KMS-11 (cell line): ENCODE data around the gene PTPN18.

Experiments
- H2AFZ ChIP-seq: fragments of 200-600 bp; sonication (generic); 2 replicates; pipeline ENCODE4 v1.6.1; 2016; ENCODE audit warnings: antibody characterized with exemption, mixed run types, low read depth
- H3K27ac ChIP-seq: fragments of 200-600 bp; sonication (generic); 2 replicates; pipeline ENCODE4 v1.6.1; 2016; ENCODE audit warnings: mild to moderate bottlenecking, mixed run types
- H3K27me3 ChIP-seq: fragments of 200-600 bp; sonication (generic); 2 replicates; pipeline ENCODE4 v1.6.1; 2017; ENCODE audit warnings: mild to moderate bottlenecking, low read depth, mixed run types, moderate library complexity; ENCODE audit not compliant: insufficient read depth
- H3K36me3 ChIP-seq: fragments of 200-600 bp; sonication (generic); 2 replicates; pipeline ENCODE4 v1.6.1; 2017; ENCODE audit warnings: mild to moderate bottlenecking, mixed run types; ENCODE audit not compliant: insufficient read depth
- H3K4me1 ChIP-seq: fragments of 200-600 bp; sonication (generic); 2 replicates; pipeline ENCODE4 v1.6.1; 2016; ENCODE audit warnings: mild to moderate bottlenecking, low read depth, mixed run types; ENCODE audit not compliant: poor library complexity, severe bottlenecking
- H3K4me2 ChIP-seq: fragments of 200-600 bp; sonication (generic); 2 replicates; pipeline ENCODE4 v1.7.0; 2016; ENCODE audit warnings: mild to moderate bottlenecking, mixed run types
- H3K4me3 ChIP-seq: fragments of 200-600 bp; sonication (generic); IDR thresholded peaks from 2 replicates; pipeline ENCODE4 v1.6.1; 2017; ENCODE audit warnings: low read depth, low read length, mixed read lengths; ENCODE audit not compliant: insufficient read depth
- H3K79me2 ChIP-seq: fragments of 200-600 bp; sonication (generic); 2 replicates; pipeline ENCODE4 v1.6.1; 2016; ENCODE audit warnings: low read depth, mixed run types; ENCODE audit not compliant: insufficient read depth
- H3K9ac ChIP-seq: fragments of 200-600 bp; sonication (generic); 2 replicates; pipeline ENCODE4 v1.6.1; 2016; ENCODE audit warnings: mild to moderate bottlenecking, mixed run types
- H4K20me1 ChIP-seq: fragments of 200-600 bp; sonication (generic); 2 replicates; pipeline ENCODE4 v1.6.1; 2016; ENCODE audit warnings: mild to moderate bottlenecking, mixed run types; ENCODE audit not compliant: insufficient read depth
- CTCF ChIP-seq: fragments of 200-600 bp; sonication (generic); conservative IDR thresholded peaks from 2 replicates; pipeline ENCODE4 v1.6.1; 2017; ENCODE audit warnings: low read depth, mild to moderate bottlenecking, antibody characterized with exemption, low read length, moderate library complexity, mixed read lengths

PTPN18 gene

GRCh38 chr2:130349174-130349573, 6.7 kb upstream of the PTPN18 start:
- no peak overlapping the region for H3K9ac ChIP-seq
- no peak overlapping the region for H2AFZ ChIP-seq
- H3K27me3 ChIP-seq: no peaks in the 10 kb centered on the region
- H3K36me3 ChIP-seq: no peaks in the 10 kb centered on the region; the same call in 1 of the 2 replicates
- no peak overlapping the region for H3K4me2 ChIP-seq
- no peak overlapping the region for H3K4me3 ChIP-seq
- H3K79me2 ChIP-seq: peaks cover 2% of the 10 kb centered on the region; the same call in 1 of the 2 replicates
- TF ChIP-seq CTCF: no peak
- peaks cover 2% of the 10 kb centered on the region for H3K4me1 ChIP-seq
- H4K20me1 ChIP-seq: no peaks in the 10 kb centered on the region
- H3K27ac ChIP-seq: no peak overlapping the region

GRCh38 chr2:130351711-130352110, 4.1 kb upstream of the PTPN18 start:
- H3K4me1 ChIP-seq: no peaks in the 10 kb centered on the region
- H3K27me3 ChIP-seq: no peaks in the 10 kb centered on the region
- H2AFZ ChIP-seq: no peak overlapping the region
- no peak overlapping the region for H3K4me2 ChIP-seq
- no peak overlapping the region for H3K9ac ChIP-seq
- no peak overlapping the region for H3K27ac ChIP-seq
- H3K79me2 ChIP-seq: no peaks in the 10 kb centered on the region
- H4K20me1 ChIP-seq: no peaks in the 10 kb centered on the region
- H3K36me3 ChIP-seq: no peaks in the 10 kb centered on the region
- H3K4me3 ChIP-seq: no peak overlapping the region
- TF ChIP-seq CTCF: no peak

- no peak for TF ChIP-seq CTCF
- H3K4me2 ChIP-seq: no peak overlapping the region
- no peaks in the 10 kb centered on the region for H3K27me3 ChIP-seq
- H3K36me3 ChIP-seq: no peaks in the 10 kb centered on the region
- no peak overlapping the region for H2AFZ ChIP-seq
- no peaks in the 10 kb centered on the region for H4K20me1 ChIP-seq
- no peak overlapping the region for H3K4me3 ChIP-seq
- H3K79me2 ChIP-seq: no peaks in the 10 kb centered on the region
- no peak overlapping the region for H3K27ac ChIP-seq
- no peaks in the 10 kb centered on the region for H3K4me1 ChIP-seq
- no peak overlapping the region for H3K9ac ChIP-seq
Observed at GRCh38 chr2:130352237-130352636, 3.6 kb upstream of the PTPN18 start.

DNA sequence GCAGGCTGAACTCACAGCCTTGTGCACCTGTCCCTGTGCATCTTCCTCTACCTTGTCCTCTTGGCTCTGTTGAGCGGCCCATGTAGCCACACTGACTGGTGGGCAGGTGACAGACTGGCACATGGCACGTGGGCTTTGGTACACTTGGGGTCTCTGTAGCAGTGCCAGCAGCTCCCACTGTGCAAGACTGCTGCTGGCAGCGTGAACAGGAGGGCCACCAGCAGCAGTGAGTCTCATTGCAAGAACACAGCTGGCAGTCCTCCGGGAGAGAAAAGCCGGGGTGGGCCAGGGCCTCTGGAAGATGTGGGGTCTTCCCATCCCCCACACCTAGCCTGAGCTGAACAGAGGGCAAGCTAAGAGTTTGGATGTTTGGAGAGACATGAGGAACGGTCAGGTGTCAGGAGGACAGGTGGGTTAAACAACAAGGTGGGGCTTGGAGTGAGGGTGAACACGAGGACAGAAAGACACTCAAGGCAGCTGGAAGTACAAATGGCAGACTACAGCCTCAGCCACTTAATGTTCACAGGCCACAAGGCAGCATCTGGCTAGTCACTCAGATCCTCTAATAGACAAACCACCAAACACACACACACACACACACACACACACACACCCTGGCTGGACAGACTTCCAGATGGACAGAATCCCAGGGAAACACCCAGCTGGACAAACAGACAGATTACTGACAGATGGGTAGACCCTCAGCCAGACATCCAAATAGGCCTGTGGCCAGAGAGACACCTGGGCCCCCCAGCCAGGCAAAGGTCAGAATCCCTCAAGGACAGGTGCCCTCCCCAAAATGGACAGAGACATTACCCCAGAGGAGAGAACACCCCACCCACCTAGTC, 2.3 kb upstream of the PTPN18 start:
- Histone ChIP-seq H3K4me1 (no peaks in the 10 kb centered on the region), H3K4me3 (no peak overlapping the region), H3K27ac (no peak overlapping the region), H3K79me2 (no peaks in the 10 kb centered on the region), H3K27me3 (no peaks in the 10 kb centered on the region), H4K20me1 (no peaks in the 10 kb centered on the region), H3K4me2 (no peak overlapping the region), H3K9ac (no peak overlapping the region), H3K36me3 (no peaks in the 10 kb centered on the region), H2AFZ (no peak overlapping the region)
- no peak for TF ChIP-seq CTCF
